Activated T-cell treated with anti-CD3 and anti-CD28 coated beads, Interleukin-2, amount 50 U/mL, for 4 hours (primary cell): ENCODE results near the gene SHANK1. TPM values are rescaled to one million over a fixed set of nuclear protein-coding genes. Genes with fewer than 3 reads are reported as not detected.
A peak's percentile ranks its signal among the peaks of the same experiment; 100 is the strongest.

Experiments
- ATAC-seq, 2 donors: fragments of 200-7000 bp; cut with Tn5 transposase; one replicate each; pipeline ENCODE4 v1.10.0; 2021
- DNase-seq: peaks from one replicate; pipeline ENCODE4 v3.0.0-alpha.2; 2020
- H3K27me3 Mint-ChIP-seq: one replicate; pipeline ENCODE4 v1.8.0; 2021; ENCODE audit warnings: low read depth, mixed read lengths
- H3K36me3 Mint-ChIP-seq: one replicate; pipeline ENCODE4 v1.8.0; 2022; ENCODE audit warnings: mixed read lengths; ENCODE audit not compliant: insufficient read depth
- H3K4me1 Mint-ChIP-seq: one replicate; pipeline ENCODE4 v1.8.0; 2021; ENCODE audit warnings: low read depth, mixed read lengths
- H3K4me3 Mint-ChIP-seq: one replicate; pipeline ENCODE4 v1.8.0; 2021; ENCODE audit warnings: mild to moderate bottlenecking, moderate library complexity, mixed read lengths
- H3K9me3 Mint-ChIP-seq: one replicate; pipeline ENCODE4 v1.8.0; 2021; ENCODE audit warnings: mixed read lengths
- total RNA-seq, 3 donors: library from RNA; stranded (reverse); gene quantifications; one replicate each; pipeline ENCODE4 v1.2.1, GENCODE V29; 2021

The SHANK1 gene
- total RNA-seq, 3 donors from 2014 or later: 0.03 TPM; not detected in 2

DNA sequence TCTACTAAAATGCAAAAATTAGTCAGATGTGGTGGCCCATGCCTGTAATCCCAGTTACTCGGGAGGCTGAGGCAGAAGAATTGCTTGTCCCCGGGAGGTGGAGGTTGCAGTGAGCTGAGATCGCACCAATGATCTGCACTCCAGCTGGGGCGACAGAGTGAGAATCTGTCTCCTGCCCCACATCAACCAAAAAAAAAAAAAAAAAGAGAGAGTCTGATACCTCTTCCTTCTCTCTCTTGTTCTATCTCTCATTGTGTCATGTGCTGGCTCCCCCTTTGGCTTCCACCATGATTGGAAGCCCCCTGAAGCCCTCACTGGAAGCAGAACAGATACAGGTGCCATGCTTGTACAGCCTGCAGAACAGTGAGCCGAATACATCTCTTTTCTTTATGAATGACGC lies 23.9 kb upstream of the SHANK1 start:
- ATAC-seq: no peak
- H3K27me3 Mint-ChIP-seq: peaks cover 45% of the 10 kb centered on the region
- no peak overlapping the region for H3K4me3 Mint-ChIP-seq
- H3K9me3 Mint-ChIP-seq: no peaks in the 10 kb centered on the region
- H3K36me3 Mint-ChIP-seq: no peaks in the 10 kb centered on the region
- H3K4me1 Mint-ChIP-seq: no peaks in the 10 kb centered on the region
- DNase-seq: no peak

DNA sequence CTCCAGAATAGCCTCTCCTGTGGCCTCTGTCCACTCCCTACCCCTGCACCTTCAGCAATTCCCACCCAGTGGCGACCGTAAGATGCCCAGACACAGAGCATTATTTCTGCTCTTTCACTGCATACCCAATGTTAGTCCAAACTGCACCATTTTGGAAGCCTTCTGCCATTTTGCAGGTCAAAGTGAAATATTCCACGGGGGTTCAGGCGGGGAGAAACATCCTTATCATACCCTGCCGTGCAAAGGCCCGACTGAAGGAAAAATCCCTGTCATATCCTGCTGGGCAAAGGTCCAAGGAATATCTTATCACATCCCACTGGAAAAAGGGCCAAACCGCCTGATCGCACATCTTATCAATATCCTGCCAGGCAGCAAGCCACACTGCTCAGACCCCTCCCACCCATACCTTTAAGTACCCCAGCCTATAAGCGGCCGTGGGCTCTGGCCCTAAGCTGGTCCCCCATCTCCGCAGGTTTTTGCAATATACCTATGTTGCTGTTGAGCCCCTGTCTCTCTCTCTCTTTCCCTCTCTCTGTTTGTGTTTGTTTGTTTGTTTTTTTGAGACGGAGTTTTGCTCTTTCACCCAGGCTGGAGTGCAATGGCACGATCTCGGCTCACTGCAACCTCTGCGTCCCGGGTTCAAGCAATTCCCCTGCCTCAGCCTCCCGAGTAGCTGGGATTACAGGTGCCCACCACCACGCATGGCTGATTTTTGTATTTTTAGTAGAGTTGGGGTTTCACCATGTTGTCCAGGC lies 21.8 kb upstream of the SHANK1 start:
- peaks cover 48% of the 10 kb centered on the region for H3K27me3 Mint-ChIP-seq
- DNase-seq: no peak
- H3K9me3 Mint-ChIP-seq: no peaks in the 10 kb centered on the region
- no peaks in the 10 kb centered on the region for H3K36me3 Mint-ChIP-seq
- ATAC-seq: no peak
- no peaks in the 10 kb centered on the region for H3K4me1 Mint-ChIP-seq
- no peak overlapping the region for H3K4me3 Mint-ChIP-seq

DNA sequence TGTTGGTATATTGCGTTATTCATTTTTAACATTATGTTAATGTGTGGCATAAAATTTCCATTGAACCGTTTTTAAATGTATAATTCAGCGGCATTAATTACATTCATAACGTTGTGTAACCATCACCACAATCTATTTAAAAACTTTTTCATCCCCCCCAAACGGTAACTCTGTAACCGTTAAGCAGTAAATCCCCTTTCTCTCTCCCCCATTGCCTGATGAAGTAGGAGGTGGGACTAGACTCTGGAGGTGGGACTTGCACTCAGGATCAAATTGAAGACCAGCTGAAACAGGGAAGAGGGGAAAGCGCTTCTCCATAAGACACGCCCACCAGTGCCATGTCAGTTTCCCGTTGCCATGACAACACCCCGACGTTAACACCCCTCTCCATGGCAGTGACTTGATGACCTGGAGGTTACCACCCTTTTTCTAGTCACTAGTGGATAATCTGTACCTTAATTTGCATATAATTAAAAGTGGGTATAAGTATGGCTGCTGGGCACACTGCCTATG lies 20.4 kb upstream of the SHANK1 start:
- H3K4me1 Mint-ChIP-seq: no peaks in the 10 kb centered on the region
- peaks cover 51% of the 10 kb centered on the region for H3K27me3 Mint-ChIP-seq
- no peaks in the 10 kb centered on the region for H3K9me3 Mint-ChIP-seq
- no peak overlapping the region for H3K4me3 Mint-ChIP-seq
- DNase-seq: no peak
- ATAC-seq: no peak
- no peaks in the 10 kb centered on the region for H3K36me3 Mint-ChIP-seq

DNA sequence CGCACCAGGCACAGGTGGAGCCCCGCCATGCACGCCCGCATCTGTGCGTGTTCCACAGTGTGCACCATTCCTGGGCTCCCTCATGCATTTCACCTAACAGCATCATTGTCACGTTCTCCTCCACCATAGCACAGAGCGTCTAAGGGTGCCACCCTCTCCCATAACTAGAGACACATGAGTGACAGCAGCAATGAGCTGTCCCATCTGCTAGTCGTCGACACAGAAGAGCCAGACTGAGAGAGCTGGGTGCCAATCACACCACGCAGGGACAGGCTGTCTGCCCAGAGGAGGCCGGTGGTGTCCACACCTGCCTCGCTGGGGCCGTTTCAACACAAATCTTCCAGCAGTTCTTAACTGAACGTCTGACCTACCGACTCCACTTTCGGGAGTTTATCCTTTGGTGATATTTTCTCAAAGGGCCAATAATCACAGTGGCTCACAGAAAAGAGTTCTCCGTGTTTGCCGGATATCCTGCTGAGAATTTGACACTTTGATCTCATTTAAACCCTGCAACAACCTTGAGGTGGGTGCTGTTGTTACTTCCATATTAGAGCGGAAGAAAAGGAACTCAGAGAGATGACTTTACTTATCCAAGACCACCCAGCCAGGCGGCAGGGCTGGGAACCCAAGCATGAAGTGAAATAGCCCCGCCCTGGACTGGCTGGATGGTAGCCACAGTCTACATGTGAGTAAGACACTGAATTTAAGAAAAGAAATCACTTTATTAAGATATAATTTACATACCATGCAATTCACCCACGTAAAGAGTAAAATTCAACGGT lies 19.7 kb upstream of the SHANK1 start:
- DNase-seq: no peak
- ATAC-seq: no peak
- no peak overlapping the region for H3K4me3 Mint-ChIP-seq
- no peaks in the 10 kb centered on the region for H3K4me1 Mint-ChIP-seq
- peaks cover 49% of the 10 kb centered on the region for H3K27me3 Mint-ChIP-seq
- no peaks in the 10 kb centered on the region for H3K36me3 Mint-ChIP-seq
- H3K9me3 Mint-ChIP-seq: no peaks in the 10 kb centered on the region

DNA sequence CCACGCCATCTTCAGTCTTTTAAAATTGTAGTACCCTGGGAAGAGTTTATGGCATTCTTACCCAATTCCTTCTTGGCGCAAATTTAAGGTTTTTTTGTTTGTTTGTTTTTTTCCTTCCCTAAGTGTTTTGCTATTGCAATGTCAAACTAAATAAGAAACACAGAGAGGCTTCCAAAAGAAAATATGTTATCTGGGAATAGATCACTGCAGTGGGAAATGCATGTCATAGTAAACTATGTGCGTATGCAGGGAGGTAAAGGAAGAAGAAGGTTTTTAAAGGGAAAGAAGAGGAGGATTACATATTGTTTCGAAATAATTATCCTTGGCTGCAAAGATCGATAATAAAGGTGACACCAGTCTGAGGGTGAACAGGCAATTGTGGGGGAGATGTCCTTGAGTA lies 16.7 kb upstream of the SHANK1 start:
- no peaks in the 10 kb centered on the region for H3K4me1 Mint-ChIP-seq
- H3K27me3 Mint-ChIP-seq: peaks cover 60% of the 10 kb centered on the region
- ATAC-seq (no peak), DNase-seq (no peak)
- no peaks in the 10 kb centered on the region for H3K36me3 Mint-ChIP-seq
- H3K9me3 Mint-ChIP-seq: no peaks in the 10 kb centered on the region
- H3K4me3 Mint-ChIP-seq: no peak overlapping the region

DNA sequence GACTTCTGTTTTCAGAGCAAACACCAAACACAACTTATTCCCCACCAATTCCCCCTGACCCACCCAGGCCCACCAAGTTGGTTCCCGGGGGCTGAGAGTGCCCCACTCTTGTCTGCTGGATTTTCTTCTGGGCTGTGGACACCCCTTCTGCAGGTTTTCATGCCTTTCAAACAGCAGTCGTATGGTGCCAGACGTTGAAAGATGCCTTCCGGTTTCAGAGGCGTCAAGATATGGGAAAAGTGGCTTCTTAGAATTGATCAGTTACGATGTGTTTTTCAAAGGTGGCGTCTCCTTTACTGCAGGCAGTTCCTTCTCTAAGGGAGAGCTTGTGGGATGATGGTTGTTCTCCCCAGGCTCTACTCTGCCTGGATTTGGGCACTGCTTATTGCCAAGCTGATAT lies 16.3 kb upstream of the SHANK1 start:
- H3K36me3 Mint-ChIP-seq: no peaks in the 10 kb centered on the region
- no peak for DNase-seq
- H3K9me3 Mint-ChIP-seq: no peaks in the 10 kb centered on the region
- peaks cover 60% of the 10 kb centered on the region for H3K27me3 Mint-ChIP-seq
- H3K4me1 Mint-ChIP-seq: no peaks in the 10 kb centered on the region
- H3K4me3 Mint-ChIP-seq: no peak overlapping the region
- no peak for ATAC-seq

DNA sequence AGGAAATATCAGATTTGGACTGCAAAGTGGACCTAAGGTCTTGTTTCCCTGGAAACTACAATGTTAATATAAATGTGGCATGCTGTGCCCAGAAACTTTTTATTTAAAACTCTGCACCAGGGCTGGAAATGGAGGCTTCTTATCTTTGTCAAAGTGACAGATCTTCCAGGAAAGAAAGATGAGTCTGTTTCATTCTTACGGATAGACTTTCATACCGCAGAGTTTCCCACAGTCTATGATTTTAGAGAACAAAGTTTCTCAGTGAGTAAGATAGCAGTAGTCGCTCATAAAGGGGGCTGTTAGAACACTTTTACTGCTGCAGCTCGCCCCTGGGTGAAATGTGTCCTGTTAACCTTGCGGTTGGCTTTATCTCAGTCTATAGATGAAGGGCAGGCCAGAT lies 10.3 kb upstream of the SHANK1 start:
- Mint-ChIP-seq H3K4me1 (peaks cover 13% of the 10 kb centered on the region), H3K36me3 (no peaks in the 10 kb centered on the region)

DNA sequence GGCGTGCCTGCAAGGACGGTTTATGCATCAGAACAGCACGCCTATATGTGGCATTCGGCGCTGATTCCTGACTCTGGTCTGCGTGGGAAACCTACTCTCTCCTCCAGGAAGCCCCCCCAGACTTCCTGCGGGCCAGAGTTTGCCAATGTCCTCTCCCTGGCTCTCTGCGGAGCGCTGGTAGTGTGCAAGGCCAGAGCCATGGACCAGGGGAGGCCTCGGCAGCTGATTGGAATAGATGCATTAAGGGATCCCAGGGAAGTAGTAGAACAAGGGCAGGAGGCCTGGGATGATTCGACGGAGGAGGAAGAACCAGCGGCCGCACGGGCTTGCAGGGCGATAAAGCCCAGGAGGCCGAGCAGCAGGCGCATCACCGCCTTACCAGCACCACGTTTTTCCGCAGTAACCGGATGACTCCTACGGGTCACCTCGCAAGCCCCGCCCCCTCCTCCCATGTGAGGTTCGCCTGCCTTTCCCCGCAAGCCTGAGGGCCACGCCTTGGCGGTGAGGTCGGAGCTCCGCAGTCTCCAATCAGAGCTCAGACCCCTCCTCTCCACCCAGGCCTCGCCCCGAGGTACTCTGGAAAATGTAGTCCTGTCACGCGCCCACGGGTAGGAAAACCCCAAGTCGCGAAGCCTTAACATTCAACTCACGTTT lies 8.6 kb upstream of the SHANK1 start:
- Mint-ChIP-seq H3K4me3 (no peak overlapping the region), H3K36me3 (no peaks in the 10 kb centered on the region), H3K4me1 (peaks cover 19% of the 10 kb centered on the region), H3K27me3 (peaks cover 67% of the 10 kb centered on the region), H3K9me3 (no peaks in the 10 kb centered on the region)
- ATAC-seq (peak; percentile 65 to 66), DNase-seq (peak; percentile 71)

More for the DNA sequence above, 10.3 kb upstream of the SHANK1 start:
- DNase-seq (no peak), ATAC-seq (no peak)
- H3K4me3 Mint-ChIP-seq: no peak overlapping the region
- no peaks in the 10 kb centered on the region for H3K9me3 Mint-ChIP-seq
- H3K27me3 Mint-ChIP-seq: peaks cover 62% of the 10 kb centered on the region

DNA sequence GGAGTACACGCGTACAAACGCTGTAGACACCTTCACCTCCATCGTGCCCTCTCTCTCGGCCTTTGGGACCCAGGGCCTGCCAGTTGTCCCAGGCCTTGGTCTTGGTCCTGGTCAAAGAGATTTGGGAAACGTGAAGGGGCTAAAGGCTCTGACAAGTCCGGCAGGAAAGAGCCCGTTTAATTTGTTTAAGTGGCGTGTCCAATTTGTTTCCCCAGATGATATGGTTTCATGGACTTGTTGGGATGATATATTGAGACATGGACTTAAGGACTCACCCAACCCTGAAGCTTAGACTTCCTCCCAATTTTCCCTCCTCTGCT lies 6.3 kb upstream of the SHANK1 start:
- Mint-ChIP-seq H3K4me3 (peak overlapping the region; percentile 74), H3K27me3 (peaks cover 68% of the 10 kb centered on the region), H3K4me1 (peaks cover 19% of the 10 kb centered on the region), H3K9me3 (no peaks in the 10 kb centered on the region), H3K36me3 (no peaks in the 10 kb centered on the region)
- ATAC-seq (no peak), DNase-seq (no peak)

DNA sequence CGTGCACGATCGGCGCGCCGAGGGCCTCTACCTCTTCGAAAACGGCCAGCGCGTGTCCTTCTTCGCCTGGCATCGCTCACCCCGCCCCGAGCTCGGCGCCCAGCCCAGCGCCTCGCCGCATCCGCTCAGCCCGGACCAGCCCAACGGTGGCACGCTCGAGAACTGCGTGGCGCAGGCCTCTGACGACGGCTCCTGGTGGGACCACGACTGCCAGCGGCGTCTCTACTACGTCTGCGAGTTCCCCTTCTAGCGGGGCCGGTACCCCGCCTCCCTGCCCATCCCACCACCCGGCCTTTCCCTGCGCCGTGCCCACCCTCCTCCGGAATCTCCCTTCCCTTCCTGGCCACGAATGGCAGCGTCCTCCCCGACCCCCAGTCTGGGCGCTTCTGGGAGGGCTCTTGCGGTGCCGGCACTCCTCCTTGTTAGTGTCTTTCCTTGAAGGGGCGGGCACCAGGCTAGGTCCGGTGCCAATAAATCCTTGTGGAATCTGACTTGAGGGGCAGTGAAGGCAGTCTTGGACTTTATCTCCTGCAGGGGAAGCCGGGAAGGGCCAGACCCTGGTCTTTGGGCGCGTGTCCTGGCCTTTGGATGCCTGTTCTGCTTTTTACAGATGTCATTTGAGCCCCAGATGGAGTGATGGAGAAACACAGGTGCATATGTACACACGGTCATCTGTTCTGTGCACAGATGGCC lies 5.8 kb upstream of the SHANK1 start:
- Mint-ChIP-seq H3K4me1 (peaks cover 24% of the 10 kb centered on the region), H3K9me3 (no peaks in the 10 kb centered on the region), H3K36me3 (no peaks in the 10 kb centered on the region), H3K27me3 (peaks cover 73% of the 10 kb centered on the region), H3K4me3 (peak overlapping the region; percentile 74)
- no peak for DNase-seq
- ATAC-seq: peak; percentile 49 to 54

DNA sequence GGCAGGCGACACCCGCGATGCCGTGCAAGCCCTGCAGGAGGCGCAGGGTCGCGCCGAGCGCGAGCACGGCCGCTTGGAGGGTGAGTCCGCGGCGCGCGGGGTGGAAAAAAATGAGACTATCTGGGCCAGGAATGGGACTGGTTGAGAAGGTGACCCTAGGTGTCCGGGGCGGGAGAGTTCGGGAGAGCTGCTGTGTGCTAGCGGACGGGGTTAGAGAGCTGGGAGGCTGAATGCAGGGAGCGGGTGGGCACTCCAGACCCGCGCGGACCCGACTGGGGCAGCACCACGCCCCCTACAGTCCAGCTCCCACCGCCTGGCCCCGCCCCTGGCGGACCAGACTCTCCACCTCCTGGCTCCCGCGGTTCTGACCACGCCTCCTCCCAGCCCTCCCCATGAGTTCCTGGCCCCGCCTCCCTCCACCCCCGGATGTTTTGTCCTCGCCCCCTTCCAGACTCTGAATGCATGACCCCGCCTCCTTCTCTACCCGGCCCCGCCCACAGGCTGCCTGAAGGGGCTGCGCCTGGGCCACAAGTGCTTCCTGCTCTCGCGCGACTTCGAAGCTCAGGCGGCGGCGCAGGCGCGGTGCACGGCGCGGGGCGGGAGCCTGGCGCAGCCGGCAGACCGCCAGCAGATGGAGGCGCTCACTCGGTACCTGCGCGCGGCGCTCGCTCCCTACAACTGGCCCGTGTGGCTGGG lies 5.1 kb upstream of the SHANK1 start:
- H3K9me3 Mint-ChIP-seq: no peaks in the 10 kb centered on the region
- ATAC-seq (peak; percentile 82 to 83), DNase-seq (peak; percentile 89)
- peaks cover 28% of the 10 kb centered on the region for H3K4me1 Mint-ChIP-seq
- peaks cover 75% of the 10 kb centered on the region for H3K27me3 Mint-ChIP-seq
- H3K36me3 Mint-ChIP-seq: no peaks in the 10 kb centered on the region
- H3K4me3 Mint-ChIP-seq: peak overlapping the region; percentile 74

DNA sequence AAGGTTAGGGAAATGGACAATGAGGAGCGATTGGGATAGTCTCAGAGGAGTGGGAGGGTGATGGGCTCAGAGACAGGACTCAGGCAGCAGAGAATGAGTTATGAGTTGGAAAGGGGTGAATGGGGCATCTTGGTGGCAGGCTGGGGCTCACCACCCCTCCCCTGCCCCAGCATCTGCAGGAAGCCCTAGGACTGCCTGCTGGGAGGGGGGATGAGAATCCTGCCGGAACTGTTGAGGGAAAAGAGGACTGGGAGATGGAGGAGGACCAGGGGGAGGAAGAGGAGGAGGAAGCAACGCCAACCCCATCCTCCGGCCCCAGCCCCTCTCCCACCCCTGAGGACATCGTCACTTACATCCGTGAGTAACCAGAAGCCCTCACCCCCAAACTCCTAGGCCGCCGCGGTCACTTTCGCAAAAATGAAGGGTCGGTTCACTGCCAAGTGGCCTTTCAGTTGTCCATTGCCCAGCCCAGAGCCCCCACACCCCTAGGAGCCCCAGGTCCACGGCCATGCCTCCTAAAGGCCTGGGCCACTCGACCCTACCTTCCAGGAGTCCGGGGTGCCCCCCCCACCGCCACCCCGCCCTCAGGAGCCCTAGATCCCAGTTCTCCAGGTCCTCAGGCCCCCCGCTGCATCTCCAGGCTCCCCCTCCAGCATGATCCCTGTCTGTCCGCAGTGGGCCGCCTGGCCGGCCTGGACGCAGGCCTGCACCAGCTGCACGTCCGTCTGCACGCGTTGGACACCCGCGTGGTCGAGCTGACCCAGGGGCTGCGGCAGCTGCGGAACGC lies 4.3 kb upstream of the SHANK1 start:
- ATAC-seq: no peak
- Mint-ChIP-seq H3K4me1 (peaks cover 28% of the 10 kb centered on the region), H3K4me3 (peak overlapping the region; percentile 62)

DNA sequence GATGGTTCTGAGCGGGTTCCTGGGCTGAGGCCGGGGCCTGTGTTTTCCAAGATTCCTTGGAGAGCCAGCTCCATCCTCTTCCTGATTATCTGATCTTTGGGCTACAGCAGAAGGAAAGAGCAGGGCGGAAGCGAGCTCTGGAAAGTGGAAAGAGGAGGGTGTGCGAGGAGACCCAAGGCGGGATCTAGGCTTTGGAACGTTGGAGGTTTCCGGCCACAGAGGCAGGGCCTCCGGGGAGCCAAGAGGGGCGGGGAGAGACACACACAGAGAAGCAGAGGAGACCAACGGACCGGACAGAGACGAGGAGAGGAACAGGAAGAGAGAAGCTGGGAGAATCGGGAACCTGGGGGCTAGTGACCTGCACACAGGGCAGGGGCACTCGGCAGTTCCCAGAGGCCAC lies 3.5 kb upstream of the SHANK1 start, which contains the start of gene CLEC11A:
TSS of gene CLEC11A (plus strand) at position 296 of the 400 bp plus-strand sequence. CDS start 162 bp downstream, outside the sequence.
- peak within 1 kb of the TSS; percentile 62 for H3K4me3 Mint-ChIP-seq
- peaks cover 68% of the 10 kb centered on the region for H3K27me3 Mint-ChIP-seq
- ATAC-seq (no peak), DNase-seq (no peak)
- peaks cover 26% of the 10 kb centered on the region for H3K4me1 Mint-ChIP-seq
- H3K36me3 Mint-ChIP-seq: no peaks in the 10 kb centered on the region
- H3K9me3 Mint-ChIP-seq: no peaks in the 10 kb centered on the region

More for the DNA sequence above, 4.3 kb upstream of the SHANK1 start:
- peaks cover 74% of the 10 kb centered on the region for H3K27me3 Mint-ChIP-seq
- no peaks in the 10 kb centered on the region for H3K9me3 Mint-ChIP-seq
- no peak for DNase-seq
- no peaks in the 10 kb centered on the region for H3K36me3 Mint-ChIP-seq
